Breast epithelium (tissue), 3 donors: Measurements from ENCODE around the gene C1orf56.

Experiments used
- CTCF ChIP-seq, 3 donors: fragments of 450-650 bp; IDR thresholded peaks; one replicate each; pipeline ENCODE4 v1.5.1; 2016 to 2017; ENCODE audit warnings: antibody characterized with exemption in 3 of 3, mild to moderate bottlenecking in 3 of 3, moderate library complexity in 3 of 3
- POLR2A ChIP-seq: fragments of 450-650 bp; IDR thresholded peaks from one replicate; pipeline ENCODE4 v1.6.1; 2016; ENCODE audit warnings: antibody characterized with exemption, mild to moderate bottlenecking, moderate library complexity
- POLR2AphosphoS5 ChIP-seq, 3 donors: sonication (generic); formaldehyde crosslinking; IDR thresholded peaks; one replicate each; pipeline ENCODE4 v1.6.1; 2017; ENCODE audit warnings: antibody characterized with exemption in 3 of 3

GRCh38 chr1:151061704-151062103 lies 14.2 kb downstream of the C1orf56 start:
- TF ChIP-seq CTCF (IDR thresholded peaks at IDR 0.05) (no peak), POLR2A (no peak), POLR2AphosphoS5 (IDR thresholded peaks at IDR 0.05) (no peak)
